ENCODE measurements around the gene ZBTB42. TPM values are rescaled to one million over a fixed set of nuclear protein-coding genes. Genes with fewer than 3 reads are reported as not detected.

ZBTB42 gene
- total and polyA plus RNA-seq, 2 donors (not counting 3 experiments of a cell fraction or from before 2014, with no cell fraction given) = 3.1 to 3.8 TPM

- ChIA-PET POLR2A (no interaction called here), CTCF (no interaction called here)
- no peak for FAIRE-seq
- intact Hi-C loops (cut with micrococcal nuclease) (no loop called here), dilution Hi-C loops (cut with MboI; ENCODE audit: extremely low pct_ligation_motif_present, low sequenced_read_pairs) (no loop called here)
- no peaks in the 10 kb centered on the region for H3K27me3 ChIP-seq (ENCODE audit: control insufficient read depth in 2 of 2, insufficient read depth in 2 of 2, low read length in 2 of 2)
- no peak overlapping the region for H3K27ac ChIP-seq (ENCODE audit: insufficient read depth, low read depth, low read length)
- TF ChIP-seq GATA2 (IDR thresholded peaks at IDR 0.05; ENCODE audit: insufficient read depth, insufficient read length, low read depth, low read length) (no peak), CTCF (IDR thresholded peaks at IDR 0.05; ENCODE audit: extremely low read depth in 1 of 2, insufficient read depth in 1 of 2, low read depth in 1 of 2, low read length in 2 of 2) (no peak), JUN (IDR thresholded peaks at IDR 0.05; ENCODE audit: borderline replicate concordance, insufficient read depth, insufficient read length, low read depth) (no peak), MYC (IDR thresholded peaks at IDR 0.05; ENCODE audit: low read depth, low read length) (no peak), POLR2A (IDR thresholded peaks at IDR 0.05; ENCODE audit: low read depth, low read length) (no peak)
- DNase-seq (ENCODE audit: low read depth, low spot score) = no peak
- peaks cover 2 to 24% of the 10 kb centered on the region in 2 experiments for H3K36me3 ChIP-seq (ENCODE audit: control insufficient read depth in 2 of 2, extremely low read depth in 1 of 2, insufficient read depth in 2 of 2, low read length in 2 of 2)
- H3K9me3 ChIP-seq (replicated peaks; ENCODE audit: control insufficient read depth, insufficient read depth, low read length) = no peaks in the 10 kb centered on the region
- no peaks in the 10 kb centered on the region for H4K20me1 ChIP-seq (replicated peaks; ENCODE audit: control insufficient read depth, extremely low read depth, insufficient read depth, low read length)
- BruUV-seq (replicated peaks) = no TSS peak
- H3K9ac ChIP-seq (replicated peaks; ENCODE audit: extremely low read depth, insufficient read depth, low read length) = no peak overlapping the region
- peaks cover under 1% of the 10 kb centered on the region for H3K4me1 ChIP-seq (ENCODE audit: control insufficient read depth, extremely low read depth, insufficient read depth, low read length)
- H2AFZ ChIP-seq (ENCODE audit: low read depth, low read length) = no peak overlapping the region
- H3K79me2 ChIP-seq (ENCODE audit: control insufficient read depth, insufficient read depth, low read length) = peaks cover 56% of the 10 kb centered on the region
- no peak overlapping the region for H3K4me2 ChIP-seq (ENCODE audit: insufficient read depth, low read length)
- H3K9me1 ChIP-seq (replicated peaks; ENCODE audit: control insufficient read depth, extremely low read depth, insufficient read depth, low read length) = no peaks in the 10 kb centered on the region
- H3K4me3 ChIP-seq (replicated peaks in 1 of 3; ENCODE audit: insufficient read depth in 1 of 3, low read depth in 1 of 3, low read length in 3 of 3) = no peak overlapping the region
Observed at GRCh38 chr14:104788161-104788818, 12.6 kb upstream of the ZBTB42 start.
